MM.1S (cell line): ENCODE results near the gene PCDHA7.
A peak's percentile ranks its signal among the peaks of the same experiment; 100 is the strongest.
"Not testable (repeated sequence)": the region's sequence is repeated elsewhere in the genome, so short reads cannot be mapped to it uniquely, and the experiment has no call there.

Source experiments
- DNase-seq: peaks from one replicate; pipeline ENCODE4 v3.0.0-alpha.2; 2015
- H2AFZ ChIP-seq: fragments of 300-600 bp; sonication (generic); 2 replicates; pipeline ENCODE4 v1.6.0; 2016; ENCODE audit warnings: antibody characterized with exemption, low read length
- H3F3A ChIP-seq: fragments of 300-600 bp; sonication (generic); 2 replicates; pipeline ENCODE4 v1.6.1; 2016; ENCODE audit warnings: mild to moderate bottlenecking, antibody characterized with exemption, low read length, moderate library complexity, mixed read lengths; ENCODE audit not compliant: insufficient read depth
- H3K27ac ChIP-seq: fragments of 300-600 bp; sonication (generic); 2 replicates; pipeline ENCODE4 v1.5.1; 2016; ENCODE audit warnings: mild to moderate bottlenecking, low read length
- H3K27me3 ChIP-seq: fragments of 300-600 bp; sonication (generic); replicated peaks from 2 replicates; pipeline ENCODE4 v1.6.0; 2016; ENCODE audit warnings: low read length; ENCODE audit not compliant: insufficient read depth
- H3K36me3 ChIP-seq: fragments of 300-600 bp; sonication (generic); replicated peaks from 2 replicates; pipeline ENCODE4 v1.6.1; 2016; ENCODE audit warnings: mild to moderate bottlenecking, low read length, mixed read lengths; ENCODE audit not compliant: insufficient read depth
- H3K4me1 ChIP-seq: fragments of 300-600 bp; sonication (generic); 2 replicates; pipeline ENCODE4 v1.6.1; 2016; ENCODE audit warnings: low read length, mixed read lengths
- H3K4me2 ChIP-seq: fragments of 300-600 bp; sonication (generic); 2 replicates; pipeline ENCODE4 v1.6.0; 2016; ENCODE audit warnings: low read depth, low read length
- H3K4me3 ChIP-seq: fragments of 300-600 bp; sonication (generic); 2 replicates; pipeline ENCODE4 v1.5.1; 2016; ENCODE audit warnings: low read length, mixed read lengths
- H3K79me2 ChIP-seq: fragments of 300-600 bp; sonication (generic); 2 replicates; pipeline ENCODE4 v1.6.1; 2016; ENCODE audit warnings: mixed run types, low read length, mixed read lengths
- H3K9ac ChIP-seq: fragments of 300-600 bp; sonication (generic); 2 replicates; pipeline ENCODE4 v1.6.1; 2016; ENCODE audit warnings: low read length, mixed read lengths
- H3K9me2 ChIP-seq: fragments of 300-600 bp; sonication (generic); replicated peaks from 2 replicates; pipeline ENCODE4 v1.6.1; 2016; ENCODE audit warnings: mild to moderate bottlenecking, low read length, mixed read lengths; ENCODE audit not compliant: insufficient read depth
- H3K9me3 ChIP-seq: fragments of 300-600 bp; sonication (generic); replicated peaks from 2 replicates; pipeline ENCODE4 v1.6.1; 2016; ENCODE audit warnings: mild to moderate bottlenecking, low read length, mixed read lengths; ENCODE audit not compliant: insufficient read depth
- H4K20me1 ChIP-seq: fragments of 300-600 bp; sonication (generic); 2 replicates; pipeline ENCODE4 v1.6.1; 2016; ENCODE audit warnings: mild to moderate bottlenecking, low read length, moderate library complexity, mixed read lengths; ENCODE audit not compliant: insufficient read depth
- CTCF ChIP-seq: fragments of 300-600 bp; sonication (generic); IDR thresholded peaks from 2 replicates; pipeline ENCODE4 v1.5.1; 2016; ENCODE audit warnings: antibody characterized with exemption, low read length, mixed read lengths
- EZH2 ChIP-seq: fragments of 300-600 bp; sonication (generic); optimal IDR thresholded peaks from 2 replicates; pipeline ENCODE3; 2017; ENCODE audit warnings: low read depth, mild to moderate bottlenecking, antibody characterized with exemption, low read length, mixed read lengths
- EZH2phosphoT487 ChIP-seq: fragments of 300-600 bp; sonication (generic); IDR thresholded peaks from 2 replicates; pipeline ENCODE4 v1.6.1; 2018; ENCODE audit warnings: antibody characterized with exemption, low read length

PCDHA7 gene

GRCh38 chr5:140835622-140836510 lies 1.8 kb downstream of the PCDHA7 start:
- Histone ChIP-seq H4K20me1 (no peaks in the 10 kb centered on the region), H3K4me2 (no peak overlapping the region), H3K27me3 (no peaks in the 10 kb centered on the region), H3F3A (no peaks in the 10 kb centered on the region), H3K9me2 (no peaks in the 10 kb centered on the region), H3K4me1 (no peaks in the 10 kb centered on the region), H3K4me3 (no peak overlapping the region), H3K27ac (no peak overlapping the region), H2AFZ (no peak overlapping the region), H3K9me3 (no peaks in the 10 kb centered on the region), H3K79me2 (no peaks in the 10 kb centered on the region), H3K9ac (no peak overlapping the region), H3K36me3 (no peaks in the 10 kb centered on the region)
- TF ChIP-seq EZH2phosphoT487 = no peak
- no peak for TF ChIP-seq EZH2
- no peak for TF ChIP-seq CTCF
- no peak for DNase-seq

- Histone ChIP-seq H3K4me3 (no peak within 1 kb of the TSS), H3K36me3 (no peaks in the 10 kb centered on the region), H3K9ac (no peak within 1 kb of the TSS), H3F3A (no peaks in the 10 kb centered on the region), H2AFZ (peak within 1 kb of the TSS; percentile 52), H3K4me2 (peak within 1 kb of the TSS; percentile 29; the same call in 1 of the 2 replicates), H4K20me1 (no peaks in the 10 kb centered on the region), H3K79me2 (no peaks in the 10 kb centered on the region), H3K27ac (no peak within 1 kb of the TSS), H3K27me3 (no peaks in the 10 kb centered on the region), H3K9me3 (no peaks in the 10 kb centered on the region), H3K4me1 (no peaks in the 10 kb centered on the region), H3K9me2 (no peaks in the 10 kb centered on the region)
- peak; percentile 54 for TF ChIP-seq CTCF
- TF ChIP-seq EZH2 = no peak
- TF ChIP-seq EZH2phosphoT487 = no peak
- DNase-seq = peak; percentile 47
Observed at GRCh38 chr5:140840978-140841962, 7.2 kb downstream of the PCDHA7 start, which contains the start of gene PCDHA8. Gene PCDHA8, plus strand, starts transcription at chr5:140841187. Its CDS starts 135 bp downstream, at chr5:140841322.

- no peaks in the 10 kb centered on the region for H3K9me2 ChIP-seq
- no peak for DNase-seq
- H3K4me1 ChIP-seq = no peaks in the 10 kb centered on the region
- H3K36me3 ChIP-seq = no peaks in the 10 kb centered on the region
- TF ChIP-seq EZH2phosphoT487 (no peak), CTCF (no peak), EZH2 (no peak)
- H3K9me3 ChIP-seq = no peaks in the 10 kb centered on the region
- H4K20me1 ChIP-seq = no peaks in the 10 kb centered on the region
- H3K9ac ChIP-seq = no peak overlapping the region
- no peak overlapping the region for H2AFZ ChIP-seq
- no peak overlapping the region for H3K27ac ChIP-seq
- H3K4me3 ChIP-seq = no peak overlapping the region
- H3K79me2 ChIP-seq = no peaks in the 10 kb centered on the region
- H3K27me3 ChIP-seq = no peaks in the 10 kb centered on the region
- H3F3A ChIP-seq = no peaks in the 10 kb centered on the region
- H3K4me2 ChIP-seq = no peak overlapping the region
Observed at GRCh38 chr5:140842798-140843733, 9.0 kb downstream of the PCDHA7 start.

GRCh38 chr5:140848139-140849102 lies 14.4 kb downstream of the PCDHA7 start, which contains the start of gene PCDHA9:
Gene PCDHA9, plus strand, starts transcription at chr5:140848382. Its CDS starts 114 bp downstream, at chr5:140848496.
- H3K79me2 ChIP-seq, H3K36me3 ChIP-seq, H3K9me2 ChIP-seq, H3K27ac ChIP-seq, H2AFZ ChIP-seq, H3F3A ChIP-seq, DNase-seq, H4K20me1 ChIP-seq, H3K9me3 ChIP-seq, H3K27me3 ChIP-seq, H3K4me2 ChIP-seq, H3K9ac ChIP-seq, H3K4me3 ChIP-seq, H3K4me1 ChIP-seq: not testable (repeated sequence)
